HCT116 (cell line): ENCODE measurements around the gene SLC24A3.

ENCODE experiments used
- CEBPB ChIP-seq: IDR thresholded peaks from 2 replicates; pipeline ENCODE4 v1.6.1; 2012; ENCODE audit warnings: low read depth
- EGR1 ChIP-seq: IDR thresholded peaks from 2 replicates; pipeline ENCODE4 v1.6.1; 2012; ENCODE audit warnings: low read depth
- ELF1 ChIP-seq: IDR thresholded peaks from 2 replicates; pipeline ENCODE4 v1.6.1; 2012; ENCODE audit warnings: low read depth, borderline replicate concordance
- EZH2 ChIP-seq: fragments of 200-600 bp; sonication (generic); IDR thresholded peaks from 2 replicates; pipeline ENCODE4 v1.6.1; 2017; ENCODE audit warnings: antibody characterized with exemption, mixed run types
- JUND ChIP-seq: IDR thresholded peaks from 2 replicates; pipeline ENCODE4 v1.6.1; 2012
- POLR2A ChIP-seq: IDR thresholded peaks from 2 replicates; pipeline ENCODE4 v1.7.0; 2011; ENCODE audit warnings: borderline replicate concordance; ENCODE audit not compliant: insufficient read depth, insufficient read length; ENCODE audit errors: extremely low read depth
- POLR2AphosphoS5 ChIP-seq: IDR thresholded peaks from 2 replicates; pipeline ENCODE4 v1.6.1; 2011; ENCODE audit warnings: mild to moderate bottlenecking, low read depth, low read length, moderate library complexity
- RAD21 ChIP-seq: IDR thresholded peaks from 2 replicates; pipeline ENCODE4 v1.6.1; 2012; ENCODE audit warnings: low read depth, mild to moderate bottlenecking
- ZNF274 ChIP-seq: fragments of 200-500 bp; sonication (Bioruptor generic); IDR thresholded peaks from 2 replicates; pipeline ENCODE4 v1.6.1; 2014; ENCODE audit warnings: mild to moderate bottlenecking, low read depth, low read length, inconsistent platforms
- TF ChIP-seq, protein P1 (sequence below): IDR thresholded peaks from 2 replicates; pipeline ENCODE4 v1.6.1; 2012
- TF ChIP-seq, protein P2 (sequence below), 3 experiments: fragments of 200-600 bp in 1 of 3; sonication (generic) in 1 of 3; IDR thresholded peaks in 2 of 3; conservative IDR thresholded peaks in 1 of 3; 2 replicates each; pipeline ENCODE4 v1.5.1; 2012 to 2017; ENCODE audit warnings: low read depth in 2 of 3, low read length in 2 of 3, antibody characterized with exemption in 1 of 3, borderline replicate concordance in 1 of 3, control low read depth in 1 of 3, mild to moderate bottlenecking in 1 of 3, mixed read lengths in 1 of 3, mixed run types in 1 of 3, moderate library complexity in 1 of 3; ENCODE audit not compliant: insufficient read depth in 1 of 3
- TF ChIP-seq, protein P3 (sequence below): IDR thresholded peaks from 2 replicates; pipeline ENCODE4 v1.6.1; 2011; ENCODE audit warnings: mild to moderate bottlenecking, low read length, moderate library complexity; ENCODE audit not compliant: insufficient replicate concordance; ENCODE audit errors: extremely low read depth
- TF ChIP-seq, protein P4 (sequence below): IDR thresholded peaks from 2 replicates; pipeline ENCODE4 v1.6.1; 2012; ENCODE audit warnings: low read depth
- TF ChIP-seq, protein P5 (sequence below): IDR thresholded peaks from 2 replicates; pipeline ENCODE4 v1.6.1; 2012

DNA sequence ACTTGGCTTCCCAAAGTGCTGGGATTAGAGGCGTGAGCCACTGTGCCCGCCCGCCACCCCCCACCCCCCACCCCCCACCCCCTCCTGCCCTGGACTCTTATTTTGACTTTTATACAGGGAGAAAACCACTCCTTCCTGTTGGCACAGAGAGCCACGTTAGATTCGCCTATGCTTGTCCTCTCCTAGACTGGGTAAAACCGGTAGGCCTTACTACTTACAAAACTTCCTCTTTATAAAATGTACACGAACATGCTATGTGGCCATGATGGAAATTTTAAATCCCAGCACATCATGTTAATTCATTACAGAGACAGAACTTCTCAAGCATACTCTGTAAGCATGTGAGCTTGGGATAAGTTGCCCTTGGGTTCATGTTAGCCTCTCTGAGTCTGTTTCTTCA lies 124.2 kb downstream of the SLC24A3 start:
- TF ChIP-seq, protein P1, sequence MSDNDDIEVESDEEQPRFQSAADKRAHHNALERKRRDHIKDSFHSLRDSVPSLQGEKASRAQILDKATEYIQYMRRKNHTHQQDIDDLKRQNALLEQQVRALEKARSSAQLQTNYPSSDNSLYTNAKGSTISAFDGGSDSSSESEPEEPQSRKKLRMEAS = no peak
- TF ChIP-seq POLR2AphosphoS5 (no peak), CEBPB (no peak), POLR2A (no peak), JUND (no peak), EGR1 (no peak), ELF1 (no peak), EZH2 (no peak), RAD21 (no peak), ZNF274 (no peak)
- TF ChIP-seq, protein P2, sequence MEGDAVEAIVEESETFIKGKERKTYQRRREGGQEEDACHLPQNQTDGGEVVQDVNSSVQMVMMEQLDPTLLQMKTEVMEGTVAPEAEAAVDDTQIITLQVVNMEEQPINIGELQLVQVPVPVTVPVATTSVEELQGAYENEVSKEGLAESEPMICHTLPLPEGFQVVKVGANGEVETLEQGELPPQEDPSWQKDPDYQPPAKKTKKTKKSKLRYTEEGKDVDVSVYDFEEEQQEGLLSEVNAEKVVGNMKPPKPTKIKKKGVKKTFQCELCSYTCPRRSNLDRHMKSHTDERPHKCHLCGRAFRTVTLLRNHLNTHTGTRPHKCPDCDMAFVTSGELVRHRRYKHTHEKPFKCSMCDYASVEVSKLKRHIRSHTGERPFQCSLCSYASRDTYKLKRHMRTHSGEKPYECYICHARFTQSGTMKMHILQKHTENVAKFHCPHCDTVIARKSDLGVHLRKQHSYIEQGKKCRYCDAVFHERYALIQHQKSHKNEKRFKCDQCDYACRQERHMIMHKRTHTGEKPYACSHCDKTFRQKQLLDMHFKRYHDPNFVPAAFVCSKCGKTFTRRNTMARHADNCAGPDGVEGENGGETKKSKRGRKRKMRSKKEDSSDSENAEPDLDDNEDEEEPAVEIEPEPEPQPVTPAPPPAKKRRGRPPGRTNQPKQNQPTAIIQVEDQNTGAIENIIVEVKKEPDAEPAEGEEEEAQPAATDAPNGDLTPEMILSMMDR (IDR thresholded peaks at IDR 0.05 in 2 of 3, conservative IDR thresholded peaks at IDR 0.05 in 1 of 3; ENCODE audit: borderline replicate concordance in 1 of 3, insufficient read depth in 1 of 3, low read depth in 2 of 3, low read length in 2 of 3) = no peak
- TF ChIP-seq, protein P3, sequence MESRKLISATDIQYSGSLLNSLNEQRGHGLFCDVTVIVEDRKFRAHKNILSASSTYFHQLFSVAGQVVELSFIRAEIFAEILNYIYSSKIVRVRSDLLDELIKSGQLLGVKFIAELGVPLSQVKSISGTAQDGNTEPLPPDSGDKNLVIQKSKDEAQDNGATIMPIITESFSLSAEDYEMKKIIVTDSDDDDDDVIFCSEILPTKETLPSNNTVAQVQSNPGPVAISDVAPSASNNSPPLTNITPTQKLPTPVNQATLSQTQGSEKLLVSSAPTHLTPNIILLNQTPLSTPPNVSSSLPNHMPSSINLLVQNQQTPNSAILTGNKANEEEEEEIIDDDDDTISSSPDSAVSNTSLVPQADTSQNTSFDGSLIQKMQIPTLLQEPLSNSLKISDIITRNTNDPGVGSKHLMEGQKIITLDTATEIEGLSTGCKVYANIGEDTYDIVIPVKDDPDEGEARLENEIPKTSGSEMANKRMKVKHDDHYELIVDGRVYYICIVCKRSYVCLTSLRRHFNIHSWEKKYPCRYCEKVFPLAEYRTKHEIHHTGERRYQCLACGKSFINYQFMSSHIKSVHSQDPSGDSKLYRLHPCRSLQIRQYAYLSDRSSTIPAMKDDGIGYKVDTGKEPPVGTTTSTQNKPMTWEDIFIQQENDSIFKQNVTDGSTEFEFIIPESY = no peak
- TF ChIP-seq, protein P4, sequence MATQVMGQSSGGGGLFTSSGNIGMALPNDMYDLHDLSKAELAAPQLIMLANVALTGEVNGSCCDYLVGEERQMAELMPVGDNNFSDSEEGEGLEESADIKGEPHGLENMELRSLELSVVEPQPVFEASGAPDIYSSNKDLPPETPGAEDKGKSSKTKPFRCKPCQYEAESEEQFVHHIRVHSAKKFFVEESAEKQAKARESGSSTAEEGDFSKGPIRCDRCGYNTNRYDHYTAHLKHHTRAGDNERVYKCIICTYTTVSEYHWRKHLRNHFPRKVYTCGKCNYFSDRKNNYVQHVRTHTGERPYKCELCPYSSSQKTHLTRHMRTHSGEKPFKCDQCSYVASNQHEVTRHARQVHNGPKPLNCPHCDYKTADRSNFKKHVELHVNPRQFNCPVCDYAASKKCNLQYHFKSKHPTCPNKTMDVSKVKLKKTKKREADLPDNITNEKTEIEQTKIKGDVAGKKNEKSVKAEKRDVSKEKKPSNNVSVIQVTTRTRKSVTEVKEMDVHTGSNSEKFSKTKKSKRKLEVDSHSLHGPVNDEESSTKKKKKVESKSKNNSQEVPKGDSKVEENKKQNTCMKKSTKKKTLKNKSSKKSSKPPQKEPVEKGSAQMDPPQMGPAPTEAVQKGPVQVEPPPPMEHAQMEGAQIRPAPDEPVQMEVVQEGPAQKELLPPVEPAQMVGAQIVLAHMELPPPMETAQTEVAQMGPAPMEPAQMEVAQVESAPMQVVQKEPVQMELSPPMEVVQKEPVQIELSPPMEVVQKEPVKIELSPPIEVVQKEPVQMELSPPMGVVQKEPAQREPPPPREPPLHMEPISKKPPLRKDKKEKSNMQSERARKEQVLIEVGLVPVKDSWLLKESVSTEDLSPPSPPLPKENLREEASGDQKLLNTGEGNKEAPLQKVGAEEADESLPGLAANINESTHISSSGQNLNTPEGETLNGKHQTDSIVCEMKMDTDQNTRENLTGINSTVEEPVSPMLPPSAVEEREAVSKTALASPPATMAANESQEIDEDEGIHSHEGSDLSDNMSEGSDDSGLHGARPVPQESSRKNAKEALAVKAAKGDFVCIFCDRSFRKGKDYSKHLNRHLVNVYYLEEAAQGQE = no peak
- TF ChIP-seq, protein P5, sequence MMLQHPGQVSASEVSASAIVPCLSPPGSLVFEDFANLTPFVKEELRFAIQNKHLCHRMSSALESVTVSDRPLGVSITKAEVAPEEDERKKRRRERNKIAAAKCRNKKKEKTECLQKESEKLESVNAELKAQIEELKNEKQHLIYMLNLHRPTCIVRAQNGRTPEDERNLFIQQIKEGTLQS = no peak
